Fibroblast of skin of right quadriceps (primary cell): ENCODE results near the gene PKD2L1.
A peak's percentile ranks its signal among the peaks of the same experiment; 100 is the strongest.
"Not testable (repeated sequence)": the region's sequence is repeated elsewhere in the genome, so short reads cannot be mapped to it uniquely, and the experiment has no call there.

Experiments used
- DNase-seq: peaks from one replicate; pipeline ENCODE4 v3.0.0-alpha.2; 2013

Gene PKD2L1

GRCh38 chr10:100333661-100334440 is 3.8 kb upstream of the PKD2L1 start:
- DNase-seq: peak; percentile 59

DNA sequence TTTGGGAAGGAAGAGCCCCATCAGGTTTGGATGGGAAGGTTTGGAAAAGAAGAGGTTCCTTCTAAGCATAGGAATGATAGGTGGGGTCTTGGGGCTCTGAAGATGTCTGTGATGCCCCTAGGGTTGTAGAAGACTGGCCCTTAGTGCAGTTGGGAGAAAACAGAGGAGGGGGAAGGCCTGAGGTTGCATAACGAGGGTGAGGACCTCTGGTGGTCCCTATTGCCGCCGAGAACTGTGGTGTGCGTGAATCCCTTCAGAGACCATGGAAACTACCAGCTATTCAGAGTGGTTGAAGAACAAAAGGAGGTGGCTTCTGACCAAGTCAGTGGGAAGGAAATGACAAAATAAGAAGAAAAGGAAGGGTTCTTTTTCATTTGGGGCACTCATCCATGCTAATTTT is 3.1 kb upstream of the PKD2L1 start:
- DNase-seq: no peak

DNA sequence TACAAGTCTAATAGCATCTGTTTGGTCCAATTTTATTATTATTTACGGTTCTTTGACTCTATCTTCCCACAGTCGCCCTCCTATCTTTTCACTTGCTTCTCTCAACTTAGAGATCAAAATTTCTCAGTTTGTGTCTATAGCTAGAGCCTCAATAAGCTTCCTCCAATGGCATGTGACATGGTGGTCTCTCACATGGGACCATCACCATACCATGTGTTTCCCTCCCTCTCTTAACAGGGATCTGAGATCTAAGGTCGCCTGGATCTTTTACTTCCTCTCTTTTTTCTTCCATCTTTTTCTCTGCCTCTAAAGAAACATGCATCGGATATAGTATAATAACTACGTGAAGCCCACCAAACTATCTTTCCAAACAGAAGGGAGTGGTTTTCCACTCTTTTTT is 1.8 kb downstream of the PKD2L1 start:
- no peak for DNase-seq

- DNase-seq: no peak
These were observed 2.4 kb downstream of the PKD2L1 start for GRCh38 chr10:100327718-100328009.

DNA sequence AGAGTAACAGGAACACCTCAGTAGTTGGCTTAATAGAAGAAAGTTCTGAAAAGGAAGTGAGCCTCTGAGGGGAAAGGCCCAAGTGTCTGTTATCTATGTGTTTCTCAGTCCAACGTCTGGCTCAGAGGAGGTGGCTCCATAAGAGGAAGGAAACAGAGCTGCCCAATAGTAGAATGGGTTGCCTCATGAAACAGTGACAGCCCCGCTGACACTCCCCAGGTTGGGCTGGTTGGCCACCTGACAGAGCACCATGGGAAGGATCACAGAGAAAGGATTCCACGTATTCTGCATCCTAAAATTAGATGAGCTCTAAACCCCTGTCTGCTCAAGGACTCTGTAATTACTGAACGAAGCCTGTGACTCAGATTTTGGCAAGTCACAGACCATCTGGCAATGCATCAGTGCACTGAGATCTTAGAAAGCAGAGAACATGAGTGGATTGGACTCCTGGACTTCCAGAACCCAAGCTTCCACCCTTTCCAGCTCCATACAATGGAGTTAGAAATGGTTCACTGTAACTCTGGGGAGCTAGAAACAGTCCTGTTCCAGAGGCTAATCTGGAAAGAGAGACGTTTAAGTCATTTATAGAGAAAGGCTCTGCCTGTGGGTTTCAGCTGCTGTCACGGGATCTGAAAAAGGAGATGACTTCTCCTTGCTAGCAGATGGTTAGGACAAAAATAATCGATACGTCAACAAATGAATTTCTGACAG is 2.9 kb downstream of the PKD2L1 start:
- no peak for DNase-seq

DNA sequence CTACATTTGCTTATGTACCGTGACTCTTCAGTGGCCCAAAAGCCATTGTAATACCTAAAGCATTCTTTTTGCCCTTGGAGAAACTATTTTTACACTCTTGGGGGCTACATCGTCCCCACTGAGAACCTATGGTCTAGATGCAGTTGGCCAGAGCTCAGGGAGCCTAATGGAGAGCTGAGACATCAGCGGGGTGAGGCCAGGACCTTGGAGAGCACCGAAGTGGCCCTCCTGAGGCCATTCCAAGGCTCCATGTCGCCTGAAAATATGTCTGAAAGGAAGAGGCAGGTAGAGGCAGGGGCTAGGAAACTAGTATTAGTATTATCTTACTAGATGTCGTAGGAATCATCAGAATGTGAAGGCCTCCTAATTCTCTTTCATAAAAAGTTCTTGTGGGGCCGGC is 4.9 kb downstream of the PKD2L1 start:
- DNase-seq: no peak

DNA sequence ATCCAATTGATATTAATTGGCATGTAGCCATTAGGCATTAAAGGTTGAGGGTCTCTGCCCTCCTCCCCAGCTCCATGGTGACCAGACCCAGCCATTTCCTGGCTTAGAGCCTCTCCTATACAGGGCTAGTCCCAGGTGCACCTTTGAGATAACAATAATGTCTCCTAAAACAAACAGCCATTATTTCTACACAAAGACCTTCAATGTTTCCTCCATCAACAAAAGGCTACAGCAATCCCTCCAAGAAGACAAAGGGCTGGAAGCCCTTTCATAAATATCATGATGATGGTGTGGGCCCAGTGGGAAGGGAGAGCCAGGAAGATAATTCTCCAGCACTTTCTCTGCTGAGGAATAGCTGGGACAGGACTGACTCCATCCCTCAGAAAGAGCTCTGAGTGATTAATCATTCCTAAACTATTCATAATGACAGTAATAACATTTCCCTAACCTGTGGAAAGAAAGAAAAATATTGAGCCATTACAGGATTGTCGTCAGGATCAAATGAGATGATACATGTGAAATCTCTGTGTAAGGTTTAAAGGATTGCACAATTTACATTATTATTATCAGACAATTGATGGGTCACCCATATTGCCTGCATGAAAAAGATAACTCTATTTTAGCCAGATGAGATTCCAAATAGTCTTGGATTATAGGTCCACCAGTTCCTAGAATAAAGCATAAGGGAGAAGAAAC is 10.2 kb downstream of the PKD2L1 start:
- no peak for DNase-seq

DNA sequence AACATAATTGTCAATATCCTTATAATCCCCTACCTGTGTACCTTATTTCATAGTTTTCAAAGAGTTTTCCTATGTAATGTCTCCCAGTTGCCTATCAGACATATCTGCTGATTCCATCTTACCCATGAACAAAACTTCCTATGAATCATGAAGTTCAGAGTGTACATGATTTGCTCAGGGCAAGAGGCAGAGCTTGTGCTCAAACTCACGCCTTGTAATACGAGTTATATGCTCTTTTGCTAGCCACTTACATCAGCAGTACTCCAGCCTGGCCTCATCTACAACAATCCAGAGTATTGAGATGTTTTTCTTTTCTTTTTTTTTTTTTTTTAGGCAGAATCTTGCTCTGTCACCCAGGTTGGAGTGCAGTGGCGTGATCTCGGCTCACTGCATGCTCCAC is 11.8 kb downstream of the PKD2L1 start:
- no peak for DNase-seq

DNA sequence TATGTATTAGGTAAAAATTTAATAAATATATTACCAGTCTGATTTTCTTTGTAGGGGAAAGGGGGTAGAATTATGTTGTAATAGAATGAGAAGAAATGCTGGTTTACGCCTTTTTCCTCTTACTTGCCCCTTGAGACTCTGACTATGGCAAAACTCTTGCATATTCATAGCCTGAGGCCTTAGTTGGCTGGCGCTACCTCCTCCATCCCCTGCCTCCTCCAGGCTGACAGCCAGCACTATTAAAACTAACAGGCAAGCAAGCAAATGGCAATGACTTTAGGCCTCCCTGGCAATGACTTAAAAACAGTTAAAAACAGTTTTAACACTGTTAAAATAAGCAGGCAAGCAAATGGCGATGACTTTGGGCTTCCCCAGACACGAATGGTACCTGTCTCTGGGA is 14.4 kb downstream of the PKD2L1 start:
- no peak for DNase-seq

DNA sequence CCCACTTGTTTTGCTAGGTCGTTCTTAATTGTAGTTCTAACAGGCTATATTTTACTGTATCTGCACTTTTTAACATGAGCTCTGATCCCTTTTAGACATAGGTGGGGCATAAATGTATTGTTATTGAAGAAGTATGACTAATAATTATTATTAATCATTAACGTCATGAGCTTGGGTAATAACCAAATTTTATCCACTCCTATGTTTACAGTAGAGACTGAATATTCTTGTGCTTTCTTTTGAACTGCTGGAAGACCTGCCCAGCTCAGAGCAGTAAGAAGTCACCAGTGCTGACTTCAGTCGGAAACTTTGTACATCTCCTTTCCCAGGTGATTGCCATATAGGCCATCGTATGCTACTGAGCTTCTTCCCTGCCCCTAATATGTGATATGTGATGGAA is 18.7 kb downstream of the PKD2L1 start:
- DNase-seq: no peak

- peak; percentile 36 for DNase-seq
These were observed 22.3 kb downstream of the PKD2L1 start for GRCh38 chr10:100307684-100308083.

DNA sequence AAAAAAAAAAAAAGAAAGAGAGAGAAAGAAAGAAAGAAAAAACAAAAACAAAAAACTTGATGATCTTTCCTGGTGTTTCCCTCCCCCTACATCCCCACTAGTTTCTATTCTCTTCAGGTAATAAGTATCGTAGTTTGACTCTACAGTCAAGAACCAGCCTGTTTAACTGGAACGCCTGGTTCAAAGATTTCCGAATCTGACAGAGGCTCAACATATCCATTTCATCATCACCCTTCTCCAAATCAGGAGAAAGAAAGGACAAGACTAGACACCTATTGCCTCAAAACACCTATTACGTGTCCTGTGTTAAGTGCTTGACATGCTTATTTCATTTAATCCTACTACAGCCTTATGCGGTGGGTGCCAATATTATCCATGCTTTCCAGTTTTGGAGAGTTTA is 23.2 kb downstream of the PKD2L1 start:
- no peak for DNase-seq

DNA sequence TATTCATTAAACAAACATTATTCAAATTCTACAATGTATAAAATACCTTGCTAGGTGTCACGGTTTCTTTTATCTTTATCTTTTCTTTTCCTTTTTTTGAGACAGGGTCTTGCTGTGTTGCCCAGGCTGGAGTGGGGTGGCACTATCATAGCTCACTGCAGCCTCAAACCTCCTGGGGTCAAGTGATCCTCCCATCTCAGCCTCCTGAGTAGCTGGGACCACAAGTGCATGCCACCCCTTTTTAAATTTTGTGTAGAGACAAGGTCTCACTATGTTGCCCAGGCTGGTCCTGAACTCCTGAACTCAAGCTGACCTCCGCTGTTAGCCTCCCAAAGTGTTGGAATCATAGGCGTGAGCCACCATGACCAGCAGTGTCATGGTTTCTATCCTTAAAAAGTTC is 25.6 kb downstream of the PKD2L1 start:
- DNase-seq: no peak

- DNase-seq: no peak
These were observed 26.2 kb downstream of the PKD2L1 start for GRCh38 chr10:100303724-100304319.

DNA sequence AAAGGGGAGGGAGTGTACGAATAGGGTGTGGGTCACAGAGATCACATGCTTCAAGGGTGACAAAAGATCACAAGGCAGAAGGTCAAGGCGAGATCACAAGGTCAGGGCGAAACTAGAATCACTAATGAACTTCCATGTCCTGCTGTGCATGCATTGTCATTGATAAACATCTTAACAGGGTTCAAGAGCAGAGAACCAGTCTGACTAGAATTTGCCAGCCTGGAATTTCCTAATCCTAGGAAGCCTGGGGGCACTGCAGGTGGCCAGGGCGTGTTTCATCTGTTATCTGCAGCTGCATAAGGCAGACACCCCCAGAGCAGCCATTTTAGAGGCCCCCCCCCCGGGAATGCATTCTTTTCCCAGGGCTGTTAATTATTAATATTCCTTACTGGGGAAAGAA is 28.9 kb downstream of the PKD2L1 start:
- not testable (repeated sequence) for DNase-seq

GRCh38 chr10:100297242-100297641 is 32.8 kb downstream of the PKD2L1 start:
- no peak for DNase-seq

- DNase-seq: no peak
These were observed 37.0 kb downstream of the PKD2L1 start for GRCh38 chr10:100293066-100293465.

GRCh38 chr10:100292300-100292699 is 37.7 kb downstream of the PKD2L1 start:
- not testable (repeated sequence) for DNase-seq

DNA sequence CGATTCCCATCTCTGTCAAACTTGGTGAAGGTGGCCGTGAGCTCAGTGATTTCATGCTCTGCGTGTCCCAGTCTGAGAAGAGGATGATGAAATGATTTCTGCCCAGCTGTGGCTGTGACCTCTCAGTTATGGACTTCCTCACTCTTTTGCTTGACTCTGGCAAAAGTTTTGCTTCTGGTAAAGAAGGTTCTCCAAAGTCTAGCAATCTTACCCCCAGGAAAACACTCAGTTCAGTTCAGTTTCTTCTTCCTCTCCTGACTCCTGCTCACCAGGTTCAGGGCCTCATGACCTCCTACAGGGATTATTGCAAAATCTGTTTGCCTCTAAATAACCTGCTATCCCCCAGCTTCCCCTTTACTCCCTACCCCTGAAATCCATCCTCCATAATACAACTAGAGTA is 38.7 kb downstream of the PKD2L1 start:
- DNase-seq: no peak

DNA sequence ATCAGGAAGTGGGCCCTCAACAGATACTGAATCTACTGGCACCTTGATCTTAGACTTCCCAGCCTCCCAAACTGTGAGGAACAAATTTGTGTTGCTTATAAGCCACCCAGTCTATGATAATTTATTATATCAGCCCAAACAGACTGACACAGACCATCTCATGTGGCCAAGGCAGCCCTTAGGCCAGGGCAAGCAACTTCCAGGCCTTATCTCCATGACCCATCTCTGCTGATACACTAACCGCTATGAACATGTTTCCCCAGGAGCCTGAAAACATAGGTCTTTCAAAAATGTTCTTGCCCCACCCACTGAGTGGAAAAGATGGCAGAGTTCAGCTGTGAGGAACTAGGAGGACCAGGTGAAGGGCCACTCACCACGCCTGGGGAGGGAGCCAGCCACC is 40.4 kb downstream of the PKD2L1 start:
- no peak for DNase-seq

GRCh38 chr10:100288196-100288595 is 41.8 kb downstream of the PKD2L1 start:
- no peak for DNase-seq

DNA sequence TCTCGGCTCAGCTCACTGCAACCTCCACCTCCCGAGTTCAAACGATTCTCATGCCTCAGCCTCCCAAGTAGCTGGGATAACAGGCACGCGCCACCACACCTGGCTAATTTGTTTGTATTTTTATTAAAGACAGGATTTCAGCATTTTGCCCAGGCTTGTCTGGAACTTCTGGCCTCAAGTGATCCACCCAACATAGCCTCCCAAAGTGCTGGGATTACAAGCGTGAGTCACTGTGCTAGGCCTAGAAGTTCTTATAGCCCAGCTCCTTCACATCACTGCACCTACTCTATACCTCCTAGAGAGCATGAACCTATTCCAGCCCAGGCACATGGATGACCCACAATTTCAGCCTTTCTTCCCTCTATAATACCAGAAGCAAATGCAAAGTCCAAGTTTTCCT is 42.3 kb downstream of the PKD2L1 start:
- no peak for DNase-seq
